Retinal pigment epithelial cell (primary cell): ENCODE measurements around the gene TMCC3.

ENCODE experiments used
- DNase-seq: peaks from one replicate; pipeline ENCODE4 v3.0.0-alpha.2; 2010; ENCODE audit warnings: low read depth
- H3K4me3 ChIP-seq: 2 replicates; pipeline ENCODE4 v1.5.1; 2011; ENCODE audit warnings: mild to moderate bottlenecking, low read length, control low read depth, moderate library complexity
- CTCF ChIP-seq: conservative IDR thresholded peaks from 2 replicates; pipeline ENCODE4 v1.5.1; 2011; ENCODE audit warnings: low read depth, low read length, control low read depth, inconsistent platforms

TMCC3 gene

DNA sequence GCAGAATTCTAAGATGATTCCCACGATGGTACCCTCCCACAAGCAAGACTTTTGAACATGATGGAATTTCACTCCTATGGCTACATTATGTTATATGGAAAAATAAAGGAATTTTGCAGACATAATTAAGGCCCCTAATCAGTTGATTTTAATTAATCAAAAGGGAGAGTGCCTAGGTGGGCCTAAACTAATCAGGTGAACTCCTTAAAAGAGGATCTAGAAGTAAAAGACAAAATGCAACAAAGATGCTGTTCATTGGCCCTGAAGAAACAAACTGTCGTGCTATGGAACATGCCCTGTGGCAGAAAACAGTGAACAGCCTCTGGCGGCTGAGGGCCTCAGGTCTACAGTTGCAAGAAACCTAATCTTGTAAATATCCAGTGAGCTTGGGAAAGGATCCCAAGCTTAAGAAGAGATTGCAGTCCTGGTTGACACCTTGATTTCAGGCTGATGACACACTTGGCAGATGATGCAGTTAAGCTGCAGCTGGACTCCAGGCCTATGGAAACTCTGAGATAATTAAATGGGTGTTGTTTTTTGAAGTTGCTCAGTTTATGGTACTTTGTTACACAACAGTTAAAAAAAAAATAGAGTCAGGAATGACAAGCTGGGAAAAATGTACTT is 13.8 kb downstream of the TMCC3 start:
- no peak for TF ChIP-seq CTCF
- H3K4me3 ChIP-seq: no peak overlapping the region
- no peak for DNase-seq

GRCh38 chr12:94634717-94635116 is 15.6 kb downstream of the TMCC3 start:
- no peak for DNase-seq
- no peak for TF ChIP-seq CTCF
- H3K4me3 ChIP-seq: no peak overlapping the region

GRCh38 chr12:94633401-94633800 is 17.0 kb downstream of the TMCC3 start:
- no peak for DNase-seq
- H3K4me3 ChIP-seq: no peak overlapping the region
- TF ChIP-seq CTCF: no peak

DNA sequence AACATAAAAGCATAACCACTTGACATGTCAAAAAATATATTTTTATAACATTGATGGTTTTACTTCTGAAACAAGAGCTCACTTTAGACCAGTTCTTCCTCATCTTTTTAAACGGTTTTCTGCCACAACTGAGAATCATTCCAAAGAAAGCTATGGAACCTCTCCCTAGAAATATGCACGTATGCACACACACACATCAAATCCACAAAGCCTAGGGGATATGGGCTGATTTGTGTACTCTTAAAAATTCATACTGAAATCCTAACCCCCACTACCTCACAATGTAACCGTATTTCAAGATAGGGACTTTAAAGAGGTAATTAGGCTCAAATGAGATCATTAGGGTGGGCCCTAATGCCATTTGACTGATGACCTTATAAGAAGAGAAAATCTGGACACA is 19.3 kb downstream of the TMCC3 start:
- DNase-seq: no peak
- H3K4me3 ChIP-seq: no peak overlapping the region
- no peak for TF ChIP-seq CTCF

GRCh38 chr12:94628819-94629472 is 21.4 kb downstream of the TMCC3 start:
- DNase-seq: no peak
- no peak for TF ChIP-seq CTCF
- no peak overlapping the region for H3K4me3 ChIP-seq

GRCh38 chr12:94628369-94628768 is 22.0 kb downstream of the TMCC3 start:
- H3K4me3 ChIP-seq: no peak overlapping the region
- TF ChIP-seq CTCF: no peak
- DNase-seq: no peak

GRCh38 chr12:94625531-94625930 is 24.8 kb downstream of the TMCC3 start:
- H3K4me3 ChIP-seq: no peak overlapping the region
- DNase-seq: no peak
- no peak for TF ChIP-seq CTCF
